Activated T-helper 1 cell treated with anti-CD3 and anti-CD28 coated beads, Interleukin-12 subunit alpha, Interleukin-12 subunit beta, Interleukin-2, Interleukin-4 antibody, amounts not matched to agents 30 ng/mL and 10 ng/mL and 1 ng/mL, durations not matched to agents 14 hours and 24 hours and 36 hours (primary cell): ENCODE measurements around the gene AKAP8L. TPM values are rescaled to one million over a fixed set of nuclear protein-coding genes. Genes with fewer than 3 reads are reported as not detected.

ENCODE experiments used
- total RNA-seq: library from RNA; stranded (reverse); gene quantifications from 2 replicates; pipeline ENCODE4 v1.2.3, GENCODE V29; 2022

Gene AKAP8L
- total RNA-seq, 1 donor from 2014 or later, result 77.9 TPM

Other genes starting within 250 kb of the AKAP8L start
- not detected in 2 replicates for gene NOTCH3, start 218.0 kb downstream of the AKAP8L start, total RNA-seq
- 0.20 TPM in 1 of 2 replicates, not detected in the other for gene EPHX3, start 186.5 kb downstream of the AKAP8L start, total RNA-seq
- 122 and 129 TPM in 2 replicates for gene BRD4, start 86.4 kb downstream of the AKAP8L start, total RNA-seq
- 52.7 and 57.5 TPM in 2 replicates for gene AKAP8, start 39.2 kb downstream of the AKAP8L start, total RNA-seq
- gene WIZ, start 31.0 kb upstream of the AKAP8L start, total RNA-seq, result 37.6 and 38.7 TPM in 2 replicates
- 130 and 132 TPM in 2 replicates for gene RASAL3, start 45.6 kb upstream of the AKAP8L start, total RNA-seq
- gene PGLYRP2, start 60.5 kb upstream of the AKAP8L start, total RNA-seq, result 0.07 TPM in 1 of 2 replicates, not detected in the other
- 0.10 TPM in 1 of 2 replicates, not detected in the other for gene CYP4F22, start 89.5 kb upstream of the AKAP8L start, total RNA-seq
- not detected in 2 replicates for gene CYP4F8, start 196.2 kb upstream of the AKAP8L start, total RNA-seq
- gene CYP4F3, start 221.9 kb upstream of the AKAP8L start, total RNA-seq, result not detected in 2 replicates